Keratinocyte (primary cell): ENCODE measurements around the gene PLA2G2D. TPM values are rescaled to one million over a fixed set of nuclear protein-coding genes. Genes with fewer than 3 reads are reported as not detected.

ENCODE experiments used
- DNase-seq: peaks from one replicate; pipeline ENCODE4 v3.0.0-alpha.2; 2011; ENCODE audit warnings: low read depth, missing footprints, low spot score
- FAIRE-seq: peaks from 2 replicates; lab custom pipeline; 2011; peaks lifted over from hg19 to GRCh38; lab: Jason Lieb, UNC
- H2AFZ ChIP-seq: 2 replicates; pipeline ENCODE4 v1.6.0; 2012; ENCODE audit warnings: low read length, control low read depth, inconsistent platforms; ENCODE audit not compliant: control insufficient read depth
- H3K27ac ChIP-seq: 2 replicates; pipeline ENCODE4 v1.5.1; 2011; ENCODE audit warnings: low read length; ENCODE audit not compliant: control insufficient read depth, insufficient read depth
- H3K27me3 ChIP-seq: 3 replicates; pipeline ENCODE4 v1.6.0; 2011; ENCODE audit warnings: low read length; ENCODE audit not compliant: control insufficient read depth, insufficient read depth; ENCODE audit errors: extremely low read depth
- H3K36me3 ChIP-seq, 2 experiments: 2 replicates in 1 of 2; 3 replicates in 1 of 2; pipeline ENCODE4 v1.5.1; 2011; ENCODE audit warnings: low read length in 2 of 2, mild to moderate bottlenecking in 1 of 2; ENCODE audit not compliant: control insufficient read depth in 2 of 2, insufficient read depth in 2 of 2; ENCODE audit errors: extremely low read depth in 1 of 2
- H3K4me1 ChIP-seq: 3 replicates; pipeline ENCODE4 v1.5.1; 2011; ENCODE audit warnings: low read length; ENCODE audit not compliant: control insufficient read depth, insufficient read depth; ENCODE audit errors: extremely low read depth
- H3K4me2 ChIP-seq: 3 replicates; pipeline ENCODE4 v1.6.0; 2011; ENCODE audit warnings: low read depth, low read length; ENCODE audit not compliant: control insufficient read depth, insufficient read depth; ENCODE audit errors: extremely low read depth
- H3K4me3 ChIP-seq, 3 experiments: fragments of 200-600 bp in 1 of 3; sonication (generic) in 1 of 3; 2 replicates in 2 of 3; 3 replicates in 1 of 3; pipeline ENCODE4 v1.5.1; 2011 to 2016; ENCODE audit warnings: low read length in 3 of 3, mild to moderate bottlenecking in 3 of 3, control low read depth in 2 of 3, inconsistent platforms in 1 of 3, low read depth in 1 of 3, mixed read lengths in 1 of 3, mixed run types in 1 of 3, moderate library complexity in 1 of 3; ENCODE audit not compliant: control insufficient read depth in 2 of 3, insufficient read depth in 2 of 3; ENCODE audit errors: extremely low read depth in 1 of 3
- H3K79me2 ChIP-seq: 2 replicates; pipeline ENCODE4 v1.6.0; 2012; ENCODE audit warnings: low read length; ENCODE audit not compliant: control insufficient read depth, insufficient read depth
- H3K9ac ChIP-seq: 3 replicates; pipeline ENCODE4 v1.6.0; 2011; ENCODE audit warnings: low read length; ENCODE audit not compliant: control insufficient read depth, insufficient read depth; ENCODE audit errors: extremely low read depth
- H3K9me1 ChIP-seq: 3 replicates; pipeline ENCODE4 v1.6.0; 2011; ENCODE audit warnings: low read length; ENCODE audit not compliant: control insufficient read depth, insufficient read depth; ENCODE audit errors: extremely low read depth
- H3K9me3 ChIP-seq: 2 replicates; pipeline ENCODE4 v1.5.1; 2012; ENCODE audit warnings: low read depth, low read length; ENCODE audit not compliant: control insufficient read depth
- H4K20me1 ChIP-seq: 3 replicates; pipeline ENCODE4 v1.6.0; 2011; ENCODE audit warnings: low read length; ENCODE audit not compliant: control insufficient read depth, insufficient read depth; ENCODE audit errors: extremely low read depth
- EZH2 ChIP-seq: IDR thresholded peaks from one replicate; pipeline ENCODE4 v1.6.1; 2012; ENCODE audit warnings: inconsistent platforms, mild to moderate bottlenecking, low read length, moderate library complexity
- dilution Hi-C: fragments of 300-500 bp; cut with MboI; formaldehyde crosslinking; loops from one replicate; pipeline ENCODE4 v1.7.0; 2020; ENCODE audit warnings: low sequenced_read_pairs; ENCODE audit not compliant: extremely low pct_ligation_motif_present
- polyA plus RNA-seq, 5 experiments: library from polyadenylated mRNA; depleted of rRNA in 3 of 5; stranded (reverse) in 3 of 5; stranded (forward) in 1 of 5; unstranded in 1 of 5; fragments of >200 nt; gene quantifications; 1 replicate in 1 of 5; 2 replicates in 3 of 5; 3 replicates in 1 of 5; pipeline versions ENCODE4 v1.2.1 to v1.2.3, GENCODE V29; 2011 to 2012; ENCODE audit warnings: missing spikeins in 2 of 5, low read depth in 1 of 5, low replicate concordance in 1 of 5
- TF ChIP-seq, protein P1 (sequence below), 3 experiments: IDR thresholded peaks in 1 of 3; conservative IDR thresholded peaks in 1 of 3; optimal IDR thresholded peaks in 1 of 3; 2 replicates in 2 of 3; 3 replicates in 1 of 3; pipeline versions ENCODE3 to v1.5.1; 2011; ENCODE audit warnings: low read length in 3 of 3, mild to moderate bottlenecking in 3 of 3, moderate library complexity in 2 of 3, control low read depth in 1 of 3, inconsistent platforms in 1 of 3; ENCODE audit not compliant: insufficient read depth in 2 of 3; ENCODE audit errors: extremely low read depth in 1 of 3

PLA2G2D gene
- polyA plus RNA-seq, 1 donor (not counting 4 experiments of a cell fraction or from before 2014, with no cell fraction given) = not detected

DNA sequence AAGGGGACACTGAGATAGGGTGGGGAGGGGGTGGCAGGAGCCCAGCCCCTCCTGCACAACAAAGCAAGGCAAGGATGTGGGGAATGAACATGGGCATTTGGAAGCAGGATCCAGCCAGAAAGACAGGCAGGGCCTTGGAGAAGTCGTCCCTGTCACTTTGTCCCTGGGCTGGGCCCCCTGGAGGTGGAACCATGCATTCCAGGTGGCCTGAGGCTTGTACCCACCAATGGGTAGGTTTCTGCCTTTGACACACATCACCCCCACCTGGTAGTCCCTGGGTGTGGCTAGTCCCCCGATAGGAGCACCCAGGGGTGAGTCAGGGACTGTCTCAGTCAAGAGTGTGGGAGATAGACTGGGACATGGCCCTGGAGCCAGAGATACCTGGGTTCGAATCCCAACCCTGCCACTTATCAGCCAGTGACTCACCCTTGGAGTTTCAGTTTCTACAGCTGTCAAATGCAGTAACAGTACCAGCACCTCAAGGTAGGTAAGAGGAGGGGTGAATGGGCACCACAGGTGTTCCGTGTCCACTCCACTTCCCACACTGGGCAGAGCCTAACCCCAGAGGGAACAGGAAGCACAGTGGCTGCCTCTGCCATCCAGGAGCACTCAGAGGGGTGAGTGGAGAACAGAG lies 10.0 kb downstream of the PLA2G2D start:
- DNase-seq (peak; percentile 19), FAIRE-seq (peak; percentile 71)
- dilution Hi-C loops = no loop called here
- H3K4me3 ChIP-seq = no peak overlapping the region
- H3K36me3 ChIP-seq = no peaks in the 10 kb centered on the region
- H2AFZ ChIP-seq = no peak overlapping the region
- no peaks in the 10 kb centered on the region for H3K79me2 ChIP-seq
- H3K9ac ChIP-seq = no peak overlapping the region
- H3K27ac ChIP-seq = no peak overlapping the region
- H3K9me1 ChIP-seq = no peaks in the 10 kb centered on the region
- H3K4me1 ChIP-seq = peaks cover 13% of the 10 kb centered on the region
- H4K20me1 ChIP-seq = no peaks in the 10 kb centered on the region
- TF ChIP-seq EZH2 = no peak
- TF ChIP-seq, protein P1, sequence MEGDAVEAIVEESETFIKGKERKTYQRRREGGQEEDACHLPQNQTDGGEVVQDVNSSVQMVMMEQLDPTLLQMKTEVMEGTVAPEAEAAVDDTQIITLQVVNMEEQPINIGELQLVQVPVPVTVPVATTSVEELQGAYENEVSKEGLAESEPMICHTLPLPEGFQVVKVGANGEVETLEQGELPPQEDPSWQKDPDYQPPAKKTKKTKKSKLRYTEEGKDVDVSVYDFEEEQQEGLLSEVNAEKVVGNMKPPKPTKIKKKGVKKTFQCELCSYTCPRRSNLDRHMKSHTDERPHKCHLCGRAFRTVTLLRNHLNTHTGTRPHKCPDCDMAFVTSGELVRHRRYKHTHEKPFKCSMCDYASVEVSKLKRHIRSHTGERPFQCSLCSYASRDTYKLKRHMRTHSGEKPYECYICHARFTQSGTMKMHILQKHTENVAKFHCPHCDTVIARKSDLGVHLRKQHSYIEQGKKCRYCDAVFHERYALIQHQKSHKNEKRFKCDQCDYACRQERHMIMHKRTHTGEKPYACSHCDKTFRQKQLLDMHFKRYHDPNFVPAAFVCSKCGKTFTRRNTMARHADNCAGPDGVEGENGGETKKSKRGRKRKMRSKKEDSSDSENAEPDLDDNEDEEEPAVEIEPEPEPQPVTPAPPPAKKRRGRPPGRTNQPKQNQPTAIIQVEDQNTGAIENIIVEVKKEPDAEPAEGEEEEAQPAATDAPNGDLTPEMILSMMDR (optimal IDR thresholded peaks at IDR 0.05 in 1 of 3, IDR thresholded peaks at IDR 0.05 in 1 of 3, conservative IDR thresholded peaks at IDR 0.05 in 1 of 3; ENCODE audit: extremely low read depth in 1 of 3, insufficient read depth in 2 of 3, low read length in 3 of 3) = peak in 2 of 3 experiments; percentile 13 to 36
- no peak overlapping the region for H3K4me2 ChIP-seq
- no peaks in the 10 kb centered on the region for H3K27me3 ChIP-seq
- H3K9me3 ChIP-seq = no peaks in the 10 kb centered on the region

DNA sequence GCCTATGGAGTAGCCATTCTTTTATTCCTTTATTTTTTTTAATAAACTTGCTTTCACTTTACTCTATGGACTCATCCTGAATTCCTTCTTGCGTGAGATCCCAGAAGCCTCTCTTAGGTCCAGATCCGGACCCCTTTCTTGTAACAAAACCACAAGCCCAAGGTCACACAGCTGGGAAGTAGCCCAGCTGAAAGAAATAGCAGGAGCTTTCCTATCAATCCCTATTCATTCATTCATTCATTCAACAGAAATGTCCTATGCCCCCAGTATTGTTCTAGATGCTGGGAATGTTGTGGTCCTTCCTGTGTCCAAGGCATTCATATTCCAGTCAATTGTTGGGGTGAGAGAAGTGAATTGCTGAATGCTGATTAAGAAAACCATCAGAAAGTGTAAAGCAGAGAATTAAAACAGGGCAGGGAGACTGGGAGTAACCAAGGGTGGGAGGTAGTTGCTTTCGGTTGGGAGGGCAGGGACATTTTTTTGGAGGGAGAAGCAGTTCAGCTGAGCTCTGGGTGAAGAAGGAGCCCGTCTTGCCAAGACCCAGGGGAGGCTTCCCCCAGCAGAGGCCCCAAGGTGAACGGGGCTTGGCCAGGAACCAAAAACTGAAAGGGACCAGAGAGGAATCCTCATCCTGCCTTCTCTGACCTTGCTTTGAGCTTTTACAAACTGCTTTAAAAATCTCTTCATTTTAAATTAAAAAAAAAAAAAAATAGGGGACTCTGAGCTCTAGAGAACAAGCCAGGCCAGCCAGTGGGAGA lies 10.8 kb downstream of the PLA2G2D start:
- no peaks in the 10 kb centered on the region for H3K9me1 ChIP-seq
- H3K79me2 ChIP-seq = no peaks in the 10 kb centered on the region
- no peak for FAIRE-seq
- H3K4me2 ChIP-seq = no peak overlapping the region
- no peaks in the 10 kb centered on the region for H3K27me3 ChIP-seq
- TF ChIP-seq, protein P1 (optimal IDR thresholded peaks at IDR 0.05 in 1 of 3, IDR thresholded peaks at IDR 0.05 in 1 of 3, conservative IDR thresholded peaks at IDR 0.05 in 1 of 3; ENCODE audit: extremely low read depth in 1 of 3, insufficient read depth in 2 of 3, low read length in 3 of 3) = no peak
- TF ChIP-seq EZH2 = no peak
- H3K9ac ChIP-seq = no peak overlapping the region
- H3K4me1 ChIP-seq = peaks cover 13% of the 10 kb centered on the region
- no peak overlapping the region for H2AFZ ChIP-seq
- H3K4me3 ChIP-seq = no peak overlapping the region
- no peaks in the 10 kb centered on the region for H3K36me3 ChIP-seq
- H3K9me3 ChIP-seq = no peaks in the 10 kb centered on the region
- dilution Hi-C loops = no loop called here
- H4K20me1 ChIP-seq = no peaks in the 10 kb centered on the region
- DNase-seq = no peak
- H3K27ac ChIP-seq = no peak overlapping the region
